Common myeloid progenitor, CD34-positive (primary cell): ENCODE measurements around the gene BAZ2A.

Source experiments
- CTCF ChIA-PET: fragments of 350-600 bp; sonication (Branson Sonifier 250); formaldehyde crosslinking; loops from one replicate; lab custom pipeline; 2021; ENCODE audit warnings: antibody characterized with exemption; lab: Charles Lee
- POLR2A ChIA-PET: fragments of 350-600 bp; sonication (Branson Sonifier 250); formaldehyde crosslinking; loops from one replicate; lab custom pipeline; 2021; ENCODE audit warnings: antibody characterized with exemption; lab: Charles Lee
- DNase-seq, 3 donors: peaks; one replicate each; pipeline versions ENCODE4 v3.0.0 to v3.0.0-alpha.2; 2013
- H3K27ac ChIP-seq, 2 experiments: 1 replicate in 1 of 2; 2 replicates in 1 of 2; pipeline ENCODE4 v1.7.0; 2013; ENCODE audit warnings: inconsistent platforms in 2 of 2, low read length in 2 of 2, mild to moderate bottlenecking in 2 of 2, low read depth in 1 of 2, moderate library complexity in 1 of 2; ENCODE audit not compliant: severe bottlenecking in 2 of 2, insufficient read depth in 1 of 2, poor library complexity in 1 of 2
- H3K27me3 ChIP-seq, 5 experiments: replicated peaks in 2 of 5; 1 replicate in 3 of 5; 2 replicates in 2 of 5; pipeline versions ENCODE4 v1.6.1 to v1.7.0; 2013; ENCODE audit warnings: low read length in 4 of 5, mild to moderate bottlenecking in 2 of 5, moderate library complexity in 2 of 5, inconsistent platforms in 1 of 5; ENCODE audit not compliant: insufficient read depth in 5 of 5, control insufficient read depth in 4 of 5
- H3K36me3 ChIP-seq, 4 experiments: 1 replicate in 2 of 4; 2 replicates in 2 of 4; pipeline versions ENCODE4 v1.6.1 to v1.7.0; 2013; ENCODE audit warnings: low read length in 3 of 4, control low read depth in 1 of 4, mild to moderate bottlenecking in 1 of 4; ENCODE audit not compliant: control insufficient read depth in 4 of 4, insufficient read depth in 4 of 4
- H3K4me1 ChIP-seq, 4 experiments: 1 replicate in 3 of 4; 2 replicates in 1 of 4; pipeline versions ENCODE4 v1.6.1 to v1.7.1; 2013; ENCODE audit warnings: low read length in 3 of 4, mild to moderate bottlenecking in 3 of 4, control low read depth in 1 of 4, inconsistent platforms in 1 of 4, moderate library complexity in 1 of 4; ENCODE audit not compliant: control insufficient read depth in 4 of 4, insufficient read depth in 4 of 4; ENCODE audit errors: control extremely low read depth in 1 of 4
- H3K4me3 ChIP-seq, 7 experiments: 1 replicate in 4 of 7; 2 replicates in 3 of 7; pipeline versions ENCODE4 v1.5.1 to v1.7.0; 2013; ENCODE audit warnings: mild to moderate bottlenecking in 7 of 7, low read length in 6 of 7, moderate library complexity in 6 of 7, inconsistent platforms in 2 of 7, low read depth in 2 of 7, control low read depth in 1 of 7; ENCODE audit not compliant: insufficient read depth in 4 of 7, control insufficient read depth in 1 of 7; ENCODE audit errors: extremely low read depth in 1 of 7
- H3K9me3 ChIP-seq, 5 experiments: 1 replicate in 4 of 5; 2 replicates in 1 of 5; pipeline versions ENCODE4 v1.6.1 to v1.7.1; 2013; ENCODE audit warnings: low read length in 4 of 5, mild to moderate bottlenecking in 2 of 5, inconsistent platforms in 1 of 5, low read depth in 1 of 5, moderate library complexity in 1 of 5; ENCODE audit not compliant: control insufficient read depth in 4 of 5, insufficient read depth in 2 of 5; ENCODE audit errors: control extremely low read depth in 1 of 5
- WGBS: methylation state at CpG from one replicate; pipeline ENCODE4 v1.1.5; 2013; ENCODE audit not compliant: insufficient coverage; 5-methylcytosine and 5-hydroxymethylcytosine counted together

The BAZ2A gene

GRCh38 chr12:56600753-56601152, 29.4 kb downstream of the BAZ2A start:
- Histone ChIP-seq H3K27me3 (no peaks in the 10 kb centered on the region), H3K27ac (no peak overlapping the region), H3K9me3 (no peaks in the 10 kb centered on the region), H3K4me3 (no peak overlapping the region), H3K4me1 (peaks cover 0 to 2% (median 0%) of the 10 kb centered on the region in 4 experiments), H3K36me3 (peaks cover 25 to 97% (median 79%) of the 10 kb centered on the region in 4 experiments)
- ChIA-PET POLR2A (no interaction called here), CTCF (interaction anchor here (0.7 to 22.4 kb wide), 7 partner anchors 9 to 109 kb away, joined by 3 to 350 read pairs (median 27); partner anchors contain the start of genes ATP5F1B, BAZ2A and RBMS2)
- WGBS, result 96% methylated on average over 6 of the region's 6 CpGs
- DNase-seq, result no peak

GRCh38 chr12:56599797-56600196, 30.3 kb downstream of the BAZ2A start:
- no peaks in the 10 kb centered on the region for H3K9me3 ChIP-seq
- no peak overlapping the region for H3K27ac ChIP-seq
- peaks cover 0 to 2% (median 0%) of the 10 kb centered on the region in 4 experiments for H3K4me1 ChIP-seq
- H3K4me3 ChIP-seq, result no peak overlapping the region
- DNase-seq, result no peak
- WGBS, result 100% methylated on average over 9 of the region's 10 CpGs
- no peaks in the 10 kb centered on the region for H3K27me3 ChIP-seq
- H3K36me3 ChIP-seq, result peaks cover 20 to 95% (median 77%) of the 10 kb centered on the region in 4 experiments
- ChIA-PET POLR2A (no interaction called here), CTCF (interaction anchor here (16.8 to 22.4 kb wide), 2 partner anchors 28 to 82 kb away, joined by 316 to 350 read pairs; partner anchors contain the start of genes BAZ2A and RBMS2)

- ChIA-PET CTCF (interaction anchor here (16.8 to 22.4 kb wide), 2 partner anchors 29 to 81 kb away, joined by 316 to 350 read pairs; partner anchors contain the start of genes BAZ2A and RBMS2), POLR2A (no interaction called here)
- H3K4me1 ChIP-seq, result peaks cover 0 to 2% (median under 1%) of the 10 kb centered on the region in 4 experiments
- H3K9me3 ChIP-seq, result no peaks in the 10 kb centered on the region
- H3K27me3 ChIP-seq, result no peaks in the 10 kb centered on the region
- H3K4me3 ChIP-seq, result no peak overlapping the region
- DNase-seq, result no peak
- WGBS, result 97% methylated on average over 15 of the region's 15 CpGs
- peaks cover 16 to 90% (median 71%) of the 10 kb centered on the region in 4 experiments for H3K36me3 ChIP-seq
- no peak overlapping the region for H3K27ac ChIP-seq
Measured at GRCh38 chr12:56599041-56599440, 31.1 kb downstream of the BAZ2A start.

GRCh38 chr12:56596815-56597214, 33.3 kb downstream of the BAZ2A start:
- Histone ChIP-seq H3K27me3 (no peaks in the 10 kb centered on the region), H3K4me1 (peaks cover 0 to 2% (median under 1%) of the 10 kb centered on the region in 4 experiments), H3K36me3 (peaks cover 8 to 68% (median 52%) of the 10 kb centered on the region in 4 experiments), H3K4me3 (no peak overlapping the region), H3K27ac (peak overlapping the region in 1 of 2 experiments; percentile 21), H3K9me3 (no peaks in the 10 kb centered on the region)
- 100% methylated on average over 2 of the region's 3 CpGs for WGBS
- CTCF ChIA-PET, result interaction anchor here (1.0 to 22.4 kb wide), 3 partner anchors 28 to 79 kb away, joined by 3 to 350 read pairs (median 8); partner anchors contain the start of gene RBMS2
- DNase-seq, result no peak
- POLR2A ChIA-PET, result no interaction called here

- H3K4me3 ChIP-seq, result no peak overlapping the region
- H3K27me3 ChIP-seq, result no peaks in the 10 kb centered on the region
- H3K4me1 ChIP-seq, result peaks cover 0 to 6% (median under 1%) of the 10 kb centered on the region in 4 experiments
- peaks cover 5 to 45% (median 32%) of the 10 kb centered on the region in 4 experiments for H3K36me3 ChIP-seq
- no peak overlapping the region for H3K27ac ChIP-seq
- ChIA-PET POLR2A (interaction anchor here (0.6 to 0.7 kb wide), 2 partner anchors 9 to 24 kb away, joined by 4 to 6 read pairs; no protein-coding TSS in a partner anchor), CTCF (interaction anchor here (0.7 to 22.4 kb wide), 23 partner anchors 8 to 103 kb away, joined by 3 to 350 read pairs (median 5); partner anchors contain the start of genes BAZ2A and RBMS2)
- DNase-seq, result peak; percentile 66 to 82 (median 74)
- no peaks in the 10 kb centered on the region for H3K9me3 ChIP-seq
- WGBS, result 83% methylated on average over 7 of the region's 8 CpGs
Measured at GRCh38 chr12:56593909-56594621, 36.1 kb downstream of the BAZ2A start.

- peaks cover 0 to 6% (median under 1%) of the 10 kb centered on the region in 4 experiments for H3K4me1 ChIP-seq
- no peaks in the 10 kb centered on the region for H3K27me3 ChIP-seq
- peaks cover 5 to 32% (median 27%) of the 10 kb centered on the region in 4 experiments for H3K36me3 ChIP-seq
- H3K4me3 ChIP-seq, result no peak overlapping the region
- H3K27ac ChIP-seq, result no peak overlapping the region
- ChIA-PET POLR2A (no interaction called here), CTCF (interaction anchor here (0.6 to 22.4 kb wide), 13 partner anchors 9 to 84 kb away, joined by 3 to 350 read pairs (median 4); partner anchors contain the start of gene RBMS2)
- H3K9me3 ChIP-seq, result no peaks in the 10 kb centered on the region
- no peak for DNase-seq
Measured at GRCh38 chr12:56591961-56592360, 38.2 kb downstream of the BAZ2A start.
